HCT116 (cell line): ENCODE results near the gene PCDHA11.
"Not testable (repeated sequence)": the region's sequence is repeated elsewhere in the genome, so short reads cannot be mapped to it uniquely, and the experiment has no call there.

ENCODE experiments used
- CEBPB ChIP-seq: IDR thresholded peaks from 2 replicates; pipeline ENCODE4 v1.6.1; 2012; ENCODE audit warnings: low read depth
- CTCF ChIP-seq, 3 experiments: fragments of 200-600 bp in 1 of 3; sonication (generic) in 1 of 3; IDR thresholded peaks in 2 of 3; conservative IDR thresholded peaks in 1 of 3; 2 replicates each; pipeline ENCODE4 v1.5.1; 2012 to 2017; ENCODE audit warnings: low read depth in 2 of 3, low read length in 2 of 3, antibody characterized with exemption in 1 of 3, borderline replicate concordance in 1 of 3, control low read depth in 1 of 3, mild to moderate bottlenecking in 1 of 3, mixed read lengths in 1 of 3, mixed run types in 1 of 3, moderate library complexity in 1 of 3; ENCODE audit not compliant: insufficient read depth in 1 of 3
- EZH2phosphoT487 ChIP-seq: fragments of 200-600 bp; IDR thresholded peaks from 2 replicates; pipeline ENCODE4 v1.6.1; 2018; ENCODE audit warnings: antibody characterized with exemption, borderline replicate concordance
- POLR2A ChIP-seq: IDR thresholded peaks from 2 replicates; pipeline ENCODE4 v1.7.0; 2011; ENCODE audit warnings: borderline replicate concordance; ENCODE audit not compliant: insufficient read depth, insufficient read length; ENCODE audit errors: extremely low read depth
- POLR2AphosphoS5 ChIP-seq: IDR thresholded peaks from 2 replicates; pipeline ENCODE4 v1.6.1; 2011; ENCODE audit warnings: mild to moderate bottlenecking, low read depth, low read length, moderate library complexity
- SRF ChIP-seq: IDR thresholded peaks from 2 replicates; pipeline ENCODE4 v1.6.1; 2012; ENCODE audit warnings: low read depth
- ZFX ChIP-seq: fragments of 450-650 bp; IDR thresholded peaks from 2 replicates; pipeline ENCODE4 v1.6.1; 2017

GRCh38 chr5:140829511-140830501, 39.0 kb upstream of the PCDHA11 start:
- TF ChIP-seq SRF; CTCF (IDR thresholded peaks at IDR 0.05 in 2 of 3, conservative IDR thresholded peaks at IDR 0.05 in 1 of 3; ENCODE audit: borderline replicate concordance in 1 of 3, insufficient read depth in 1 of 3, low read depth in 2 of 3, low read length in 2 of 3); EZH2phosphoT487; POLR2AphosphoS5; POLR2A; ZFX; CEBPB: not testable (repeated sequence)
